ENCODE data around the gene NARF.
A peak's percentile ranks its signal among the peaks of the same experiment; 100 is the strongest.
"Not testable (repeated sequence)": the region's sequence is repeated elsewhere in the genome, so short reads cannot be mapped to it uniquely, and the experiment has no call there.

Gene NARF

DNA sequence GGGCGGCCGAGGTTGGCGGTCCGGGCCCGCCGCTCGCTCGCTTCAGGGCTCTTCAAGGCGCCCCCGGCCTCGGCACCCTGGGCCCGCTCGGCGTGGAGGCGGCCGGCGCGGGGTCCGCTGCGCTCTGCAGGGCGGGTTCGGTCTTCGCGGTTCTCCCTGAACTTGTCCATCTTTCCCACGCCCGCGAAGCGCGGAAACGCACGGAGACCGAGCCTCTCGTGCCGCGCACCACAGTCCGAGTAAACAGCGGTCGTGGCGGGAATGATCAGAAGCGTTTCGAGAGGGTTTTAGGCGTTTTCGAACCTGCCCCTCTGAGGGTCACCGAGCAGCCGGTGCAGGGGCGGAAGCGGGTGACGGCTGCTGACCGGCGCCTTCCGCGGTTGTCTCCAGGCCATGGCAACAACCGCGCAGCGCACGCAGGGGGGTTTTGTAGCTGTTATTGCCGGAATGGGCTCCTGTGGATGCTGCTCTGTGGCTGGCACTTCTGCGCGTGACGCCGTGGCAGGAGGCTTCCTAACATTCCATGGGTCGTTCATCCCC, 414 bp downstream of the NARF start:
- Mint-ChIP-seq H3K27ac (peak overlapping the region; percentile 90 to 96), H3K27me3 (no peaks in the 10 kb centered on the region), H3K36me3 (ENCODE audit: insufficient read depth) (peaks cover 56% of the 10 kb centered on the region), H3K4me1 (ENCODE audit: low read depth in 2 of 2) (peaks cover 31 to 37% of the 10 kb centered on the region in 2 donors), H3K9me3 (no peaks in the 10 kb centered on the region), H3K4me3 (peak overlapping the region; percentile 91 to 92)
- DNase-seq, result peak; percentile 32 to 41 (median 37)
- ATAC-seq (replicated peaks), result peak; percentile 3

DNA sequence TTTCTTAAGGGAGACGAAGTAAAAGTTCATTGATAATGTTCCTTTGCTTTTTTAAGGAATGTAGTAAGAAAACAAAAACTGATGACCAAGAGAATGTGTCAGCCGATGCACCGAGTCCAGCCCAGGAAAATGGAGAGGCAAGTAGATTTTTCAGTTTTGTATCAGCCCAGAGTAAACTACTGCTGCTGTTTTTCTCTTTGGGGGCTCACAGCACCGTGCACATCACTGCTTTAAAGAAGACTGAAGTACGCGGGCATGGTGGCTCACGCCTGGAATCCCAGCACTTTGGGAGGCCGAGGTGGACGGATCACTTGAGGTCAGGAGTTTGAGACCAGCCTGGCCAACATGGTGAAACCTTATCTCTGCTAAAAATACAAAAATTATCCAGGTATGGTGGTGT, 1.4 kb downstream of the NARF start:
- H3K36me3 Mint-ChIP-seq (ENCODE audit: insufficient read depth), result peaks cover 62% of the 10 kb centered on the region
- not testable (repeated sequence) for ATAC-seq (replicated peaks); DNase-seq; H3K27me3 Mint-ChIP-seq; H3K27ac Mint-ChIP-seq; H3K9me3 Mint-ChIP-seq
- peak overlapping the region in 1 of 2 donors; percentile 91 for H3K4me3 Mint-ChIP-seq
- peaks cover 36 to 40% of the 10 kb centered on the region in 2 donors for H3K4me1 Mint-ChIP-seq (ENCODE audit: low read depth in 2 of 2)

DNA sequence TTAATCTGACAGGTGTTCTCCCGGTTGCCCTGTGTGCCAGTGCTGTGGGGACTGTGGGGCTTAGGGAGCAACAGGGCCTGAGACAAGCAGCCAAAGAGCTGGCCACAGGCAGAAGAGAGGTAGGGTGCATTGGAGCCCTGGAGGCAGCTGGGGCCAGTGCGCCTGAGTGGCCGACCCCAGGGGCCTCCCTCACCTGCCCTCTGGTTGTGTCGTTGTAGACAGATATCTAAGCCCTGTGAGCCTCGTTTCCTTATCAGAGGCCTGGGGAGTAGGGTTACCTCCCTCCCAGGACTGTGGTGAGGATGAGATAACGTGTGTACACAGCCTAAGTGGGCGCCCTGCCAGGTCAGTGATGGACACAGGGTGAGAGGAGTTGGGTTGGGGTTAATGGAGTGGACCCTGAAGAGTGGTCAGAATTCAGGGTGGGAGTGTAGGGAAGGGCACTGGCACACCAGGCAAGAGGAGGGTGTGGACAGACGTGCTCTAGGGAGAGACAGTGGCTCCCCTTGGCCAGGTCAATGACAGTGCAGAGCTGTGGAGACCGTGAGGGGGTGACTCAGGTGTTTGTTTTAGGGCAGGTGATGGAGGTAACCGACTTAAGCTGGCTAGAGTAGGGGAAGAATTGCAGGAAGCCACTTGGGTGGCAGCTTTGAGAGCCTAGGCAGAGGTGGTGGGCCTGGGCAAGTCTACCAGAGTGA, 3.4 kb downstream of the NARF start:
- DNase-seq (no peak), ATAC-seq (replicated peaks) (no peak)
- no peaks in the 10 kb centered on the region for H3K27me3 Mint-ChIP-seq
- H3K36me3 Mint-ChIP-seq (ENCODE audit: insufficient read depth), result peaks cover 78% of the 10 kb centered on the region
- peak overlapping the region; percentile 3 to 65 for H3K27ac Mint-ChIP-seq
- H3K9me3 Mint-ChIP-seq, result no peaks in the 10 kb centered on the region
- peaks cover 39 to 40% of the 10 kb centered on the region in 2 donors for H3K4me1 Mint-ChIP-seq (ENCODE audit: low read depth in 2 of 2)
- H3K4me3 Mint-ChIP-seq, result no peak overlapping the region

DNA sequence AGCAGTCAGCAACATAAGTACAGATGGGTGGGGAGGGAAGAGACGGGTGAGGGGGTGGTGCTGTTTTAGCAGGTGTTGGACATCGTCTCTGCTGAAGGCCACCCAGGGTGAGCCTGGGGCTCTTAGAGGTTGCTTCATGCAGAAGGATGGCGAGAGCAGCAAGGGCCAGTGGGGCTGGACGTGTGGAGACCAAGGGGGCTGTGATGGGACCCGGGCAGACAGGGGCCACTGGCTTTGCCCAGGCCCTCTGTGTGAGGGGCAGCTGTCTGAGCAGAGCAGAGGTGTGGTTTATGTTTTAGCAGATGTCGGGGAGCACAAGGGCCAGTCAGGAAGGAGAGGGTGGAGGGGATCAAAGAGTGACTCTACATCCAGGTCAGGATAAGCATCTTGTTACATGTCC, 4.8 kb downstream of the NARF start:
- H3K27me3 Mint-ChIP-seq, result no peaks in the 10 kb centered on the region
- H3K36me3 Mint-ChIP-seq (ENCODE audit: insufficient read depth), result peaks cover 82% of the 10 kb centered on the region
- H3K9me3 Mint-ChIP-seq, result no peaks in the 10 kb centered on the region
- H3K4me1 Mint-ChIP-seq (ENCODE audit: low read depth in 2 of 2), result peaks cover 29 to 30% of the 10 kb centered on the region in 2 donors
- DNase-seq (no peak), ATAC-seq (replicated peaks) (no peak)
- H3K4me3 Mint-ChIP-seq, result no peak overlapping the region
- H3K27ac Mint-ChIP-seq, result no peak overlapping the region

DNA sequence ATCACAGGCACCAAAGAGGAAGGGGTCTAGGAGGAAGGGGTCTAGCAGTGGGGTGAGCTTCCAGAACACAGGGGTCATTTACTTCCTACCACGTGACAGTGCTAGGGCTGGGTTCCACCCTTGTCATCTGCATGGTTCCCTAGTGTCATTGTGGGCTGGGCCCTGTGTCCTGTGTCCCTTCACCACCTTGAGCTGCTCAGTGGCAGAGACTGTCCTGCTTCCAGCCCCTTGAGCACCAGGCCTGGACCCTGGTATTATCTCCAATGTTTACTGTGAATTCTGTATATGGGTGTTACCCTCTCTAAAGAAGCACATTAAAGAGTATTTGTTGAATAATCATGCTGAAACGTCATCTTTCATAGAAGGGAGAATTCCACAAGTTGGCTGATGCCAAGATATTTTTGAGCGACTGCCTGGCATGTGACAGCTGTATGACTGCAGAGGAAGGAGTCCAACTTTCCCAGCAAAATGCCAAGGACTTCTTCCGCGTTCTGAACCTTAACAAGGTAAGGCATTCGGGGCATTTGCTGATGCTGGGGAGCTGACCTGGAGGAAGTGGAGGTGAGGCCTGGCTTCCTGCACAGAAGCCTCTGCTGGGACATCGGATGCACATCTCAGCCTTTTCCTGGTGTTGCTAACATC, 5.5 kb downstream of the NARF start:
- Mint-ChIP-seq H3K27me3 (no peaks in the 10 kb centered on the region), H3K27ac (peak overlapping the region in 1 of 2 donors; percentile 31), H3K4me3 (no peak overlapping the region), H3K36me3 (ENCODE audit: insufficient read depth) (peaks cover 83% of the 10 kb centered on the region), H3K9me3 (no peaks in the 10 kb centered on the region), H3K4me1 (ENCODE audit: low read depth in 2 of 2) (peaks cover 27 to 30% of the 10 kb centered on the region in 2 donors)
- no peak for DNase-seq
- ATAC-seq (replicated peaks), result no peak

DNA sequence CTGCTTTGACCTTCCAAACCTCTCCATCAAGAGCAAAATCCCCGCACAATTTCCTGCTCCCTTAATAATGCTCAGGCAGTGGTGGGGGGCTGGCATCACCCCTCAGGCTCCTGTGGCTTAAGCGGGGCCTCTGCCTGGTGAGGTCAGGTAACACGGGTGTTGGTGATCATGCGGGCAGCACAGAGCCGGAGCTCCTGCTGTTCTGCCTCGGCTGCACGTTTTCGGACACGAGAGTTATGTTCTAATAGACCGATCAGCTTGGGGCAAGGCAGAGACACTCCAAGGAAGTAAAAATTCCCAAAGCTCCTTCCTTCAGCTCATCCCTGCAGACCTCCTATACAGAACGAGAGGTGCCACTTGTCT, 6.0 kb downstream of the NARF start:
- Mint-ChIP-seq H3K27ac (peak overlapping the region in 1 of 2 donors; percentile 31), H3K9me3 (no peaks in the 10 kb centered on the region), H3K27me3 (no peaks in the 10 kb centered on the region), H3K36me3 (ENCODE audit: insufficient read depth) (peaks cover 84% of the 10 kb centered on the region), H3K4me3 (no peak overlapping the region), H3K4me1 (ENCODE audit: low read depth in 2 of 2) (peaks cover 22 to 24% of the 10 kb centered on the region in 2 donors)
- ATAC-seq (replicated peaks) (no peak), DNase-seq (no peak)

DNA sequence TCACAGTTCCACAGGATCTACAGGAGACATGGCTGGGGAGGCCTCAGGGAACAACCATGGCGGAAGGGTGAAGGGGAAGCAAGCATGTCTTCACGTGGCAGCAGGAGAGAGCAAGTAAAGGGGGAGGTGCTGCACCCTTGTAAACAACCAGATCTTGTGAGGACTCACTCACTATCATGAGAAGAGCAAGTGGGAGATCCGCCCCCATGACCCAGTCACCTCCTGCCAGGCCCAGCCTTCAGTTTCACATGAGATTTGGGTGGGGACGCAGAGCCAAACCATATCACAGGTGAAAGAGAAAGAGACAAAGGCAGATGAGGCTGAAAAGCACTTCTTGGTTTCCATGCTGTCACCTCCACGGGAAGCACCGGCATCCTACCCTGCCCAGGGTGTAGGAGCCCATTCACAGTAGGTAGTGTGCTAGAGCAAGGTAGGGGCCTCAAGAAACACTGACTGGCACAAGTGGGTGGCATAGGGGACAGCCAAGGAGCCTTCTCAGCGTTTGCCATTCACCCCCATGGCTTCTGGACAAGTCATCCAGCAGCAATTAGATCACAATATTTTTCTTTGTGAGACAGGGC, 6.6 kb downstream of the NARF start:
- Mint-ChIP-seq H3K27ac (no peak overlapping the region), H3K4me3 (no peak overlapping the region), H3K9me3 (no peaks in the 10 kb centered on the region), H3K4me1 (ENCODE audit: low read depth in 2 of 2) (peaks cover 22 to 24% of the 10 kb centered on the region in 2 donors), H3K36me3 (ENCODE audit: insufficient read depth) (peaks cover 81% of the 10 kb centered on the region), H3K27me3 (no peaks in the 10 kb centered on the region)
- ATAC-seq (replicated peaks), result no peak
- no peak for DNase-seq

DNA sequence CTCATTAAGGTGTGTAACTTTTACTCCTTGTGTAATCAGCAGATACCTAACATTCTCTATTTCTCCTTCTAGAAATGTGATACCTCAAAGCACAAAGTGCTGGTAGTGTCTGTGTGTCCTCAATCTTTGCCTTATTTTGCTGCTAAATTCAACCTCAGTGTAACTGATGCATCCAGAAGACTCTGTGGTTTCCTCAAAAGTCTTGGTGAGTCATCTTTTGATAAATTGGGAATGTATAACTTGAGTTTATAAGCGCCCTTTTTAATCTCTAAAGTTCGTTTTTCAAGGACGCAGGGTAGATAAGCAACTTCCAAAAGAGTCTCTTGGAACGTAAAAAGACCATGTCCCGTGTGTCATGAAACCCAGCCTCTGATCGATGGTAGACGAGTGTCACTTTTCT, 10.2 kb downstream of the NARF start:
- peaks cover 83% of the 10 kb centered on the region for H3K36me3 Mint-ChIP-seq (ENCODE audit: insufficient read depth)
- no peaks in the 10 kb centered on the region for H3K9me3 Mint-ChIP-seq
- ATAC-seq (replicated peaks) (no peak), DNase-seq (no peak)
- peaks cover 6 to 9% of the 10 kb centered on the region in 2 donors for H3K4me1 Mint-ChIP-seq (ENCODE audit: low read depth in 2 of 2)
- no peak overlapping the region for H3K27ac Mint-ChIP-seq
- H3K4me3 Mint-ChIP-seq, result no peak overlapping the region
- H3K27me3 Mint-ChIP-seq, result no peaks in the 10 kb centered on the region

DNA sequence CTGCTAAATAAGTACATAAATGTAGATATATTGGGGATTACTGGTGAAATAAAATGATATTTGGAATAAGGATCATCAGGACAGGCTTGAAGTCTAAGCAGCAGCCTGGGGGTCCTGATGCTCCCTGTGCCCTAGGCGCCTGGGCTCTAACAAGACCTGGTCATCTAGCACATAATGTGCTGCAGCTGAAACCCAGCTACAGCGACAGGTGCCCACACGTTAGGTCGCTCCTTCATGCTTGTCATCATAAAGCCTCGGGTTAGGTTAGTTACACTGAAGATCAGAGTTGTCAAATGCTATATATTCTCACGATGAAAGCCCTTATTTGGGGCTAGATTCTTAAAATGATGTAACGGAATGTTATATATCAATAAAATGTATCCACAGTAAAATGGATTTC, 11.5 kb downstream of the NARF start:
- Mint-ChIP-seq H3K36me3 (ENCODE audit: insufficient read depth) (peaks cover 79% of the 10 kb centered on the region), H3K27me3 (no peaks in the 10 kb centered on the region), H3K4me1 (ENCODE audit: low read depth in 2 of 2) (peaks cover 0 to 3% of the 10 kb centered on the region in 2 donors), H3K9me3 (no peaks in the 10 kb centered on the region), H3K27ac (no peak overlapping the region), H3K4me3 (no peak overlapping the region)
- no peak for ATAC-seq (replicated peaks)
- no peak for DNase-seq

DNA sequence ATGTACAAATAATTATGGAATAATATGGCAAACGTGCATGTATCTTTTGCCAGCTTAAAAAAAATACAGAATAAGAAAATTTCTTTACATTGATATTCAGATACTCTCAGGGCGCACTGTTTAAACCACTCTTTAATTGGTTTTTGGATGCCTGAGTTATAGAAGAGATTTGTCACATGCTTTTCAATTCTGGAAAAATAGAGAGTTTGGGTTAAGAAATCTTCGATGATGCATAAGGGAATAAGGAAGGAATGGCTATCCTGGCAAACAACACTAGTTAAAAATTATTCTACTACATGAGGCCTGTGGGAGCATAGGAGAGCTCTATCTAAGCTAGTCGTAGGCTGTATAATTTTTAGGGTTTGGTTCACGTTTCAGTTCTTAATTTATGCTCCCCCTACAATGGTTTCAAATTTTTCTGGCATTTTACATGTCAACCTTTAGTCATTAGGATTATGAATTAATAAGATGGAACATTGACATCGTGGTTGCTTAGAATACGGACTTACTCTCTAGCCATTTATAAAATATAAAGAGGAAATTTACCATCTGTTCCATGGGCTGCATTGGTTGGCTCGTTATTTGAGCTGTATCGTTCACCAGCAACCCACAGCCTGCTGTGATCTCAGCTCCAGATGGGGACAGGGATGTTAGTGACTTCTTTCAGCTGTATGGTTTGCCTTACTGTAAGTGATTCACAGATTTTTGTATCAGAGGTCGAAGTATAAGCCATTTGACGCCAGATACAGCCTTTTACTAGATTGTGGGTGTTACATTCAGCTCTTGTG, 15.9 kb downstream of the NARF start:
- H3K27me3 Mint-ChIP-seq, result no peaks in the 10 kb centered on the region
- peaks cover 67% of the 10 kb centered on the region for H3K36me3 Mint-ChIP-seq (ENCODE audit: insufficient read depth)
- no peak overlapping the region for H3K27ac Mint-ChIP-seq
- DNase-seq, result no peak
- no peak overlapping the region for H3K4me3 Mint-ChIP-seq
- ATAC-seq (replicated peaks), result no peak
- peaks cover 0 to 11% of the 10 kb centered on the region in 2 donors for H3K4me1 Mint-ChIP-seq (ENCODE audit: low read depth in 2 of 2)
- H3K9me3 Mint-ChIP-seq, result no peaks in the 10 kb centered on the region

DNA sequence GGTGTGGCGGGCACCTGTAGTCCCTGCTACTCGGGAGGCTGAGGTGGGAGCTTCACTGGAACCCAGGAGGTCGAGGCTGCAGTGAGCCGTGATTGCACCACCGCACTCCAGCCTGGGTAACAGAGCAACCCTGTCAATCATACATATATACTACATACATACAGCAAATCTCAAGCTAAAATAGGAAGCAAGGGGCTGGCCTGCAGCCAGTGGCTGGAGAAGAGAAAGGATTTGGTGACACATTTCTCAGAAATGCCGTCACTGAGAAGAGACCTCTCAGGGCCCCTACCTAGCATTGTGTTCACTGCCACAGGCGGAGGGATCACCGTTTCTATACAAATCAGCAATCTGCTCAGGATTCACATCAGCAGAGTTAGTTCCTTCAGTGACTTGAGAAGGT, 16.9 kb downstream of the NARF start:
- ATAC-seq (replicated peaks), result no peak
- no peak for DNase-seq

DNA sequence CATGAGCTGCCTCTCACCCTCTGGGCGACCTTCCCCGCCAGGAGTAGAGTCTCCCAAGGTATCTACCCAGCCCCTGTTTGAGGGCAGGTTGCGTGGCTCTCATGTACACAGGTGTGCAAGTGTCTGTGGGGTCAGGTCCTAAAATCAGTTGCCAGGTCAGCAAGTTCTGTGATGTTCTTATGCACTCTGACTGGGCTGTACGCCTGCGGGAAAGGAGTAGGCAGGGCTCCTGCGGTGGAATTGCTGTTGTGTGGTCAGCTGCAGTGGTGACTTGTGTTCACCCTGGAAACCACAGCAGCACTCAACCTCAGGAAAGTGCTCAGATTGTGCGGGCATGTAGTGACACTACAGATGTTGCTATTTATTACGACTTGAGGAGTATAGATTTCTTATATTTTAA, 19.4 kb downstream of the NARF start:
- H3K9me3 Mint-ChIP-seq, result no peaks in the 10 kb centered on the region
- H3K27me3 Mint-ChIP-seq, result no peaks in the 10 kb centered on the region
- H3K4me3 Mint-ChIP-seq, result no peak overlapping the region
- H3K36me3 Mint-ChIP-seq (ENCODE audit: insufficient read depth), result peaks cover 57% of the 10 kb centered on the region
- peaks cover 0 to 12% of the 10 kb centered on the region in 2 donors for H3K4me1 Mint-ChIP-seq (ENCODE audit: low read depth in 2 of 2)
- DNase-seq, result no peak
- no peak for ATAC-seq (replicated peaks)
- H3K27ac Mint-ChIP-seq, result peak overlapping the region; percentile 25 to 72

More for the DNA sequence above, 16.9 kb downstream of the NARF start:
- H3K9me3 Mint-ChIP-seq, result no peaks in the 10 kb centered on the region
- peaks cover 0 to 12% of the 10 kb centered on the region in 2 donors for H3K4me1 Mint-ChIP-seq (ENCODE audit: low read depth in 2 of 2)
- peaks cover 71% of the 10 kb centered on the region for H3K36me3 Mint-ChIP-seq (ENCODE audit: insufficient read depth)
- H3K27me3 Mint-ChIP-seq, result no peaks in the 10 kb centered on the region
- H3K27ac Mint-ChIP-seq, result no peak overlapping the region
- H3K4me3 Mint-ChIP-seq, result no peak overlapping the region

DNA sequence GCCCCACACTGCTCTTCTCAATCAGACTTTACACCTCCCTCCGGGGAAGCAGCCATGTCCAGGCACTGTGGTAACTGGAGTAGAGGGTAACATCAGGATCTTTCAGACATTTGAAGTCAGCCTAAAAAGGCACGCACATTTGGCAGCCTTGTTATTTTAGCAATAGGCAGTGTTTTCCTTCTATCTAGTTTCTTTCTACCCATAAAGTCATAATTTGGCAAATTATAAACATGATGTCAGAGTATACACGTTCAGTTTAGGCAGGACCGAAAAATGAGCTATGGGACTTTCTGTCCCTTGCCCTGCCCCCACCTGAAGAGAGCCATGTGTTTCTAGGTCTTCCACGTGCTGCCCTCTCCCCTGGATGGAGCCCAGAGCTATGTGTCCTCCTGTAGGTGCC, 21.1 kb downstream of the NARF start:
- Mint-ChIP-seq H3K4me1 (ENCODE audit: low read depth in 2 of 2) (peaks cover 0 to 12% of the 10 kb centered on the region in 2 donors), H3K9me3 (no peaks in the 10 kb centered on the region), H3K27ac (peak overlapping the region in 1 of 2 donors; percentile 75), H3K27me3 (no peaks in the 10 kb centered on the region), H3K4me3 (no peak overlapping the region), H3K36me3 (ENCODE audit: insufficient read depth) (peaks cover 62% of the 10 kb centered on the region)
- DNase-seq, result no peak
- no peak for ATAC-seq (replicated peaks)

All from effector memory CD8-positive, alpha-beta T cell (primary cell).